H1 (cell line): ENCODE data around the gene ECI1. TPM values are rescaled to one million over a fixed set of nuclear protein-coding genes. Genes with fewer than 3 reads are reported as not detected.

Experiments
- CTCF ChIA-PET: fragments of 300-600 bp; sonication (Branson Sonifier 250); formaldehyde crosslinking; loops from one replicate; lab custom pipeline; 2021; ENCODE audit not compliant: partially characterized antibody; lab: Charles Lee
- POLR2A ChIA-PET: fragments of 300-600 bp; sonication (Branson Sonifier 250); formaldehyde crosslinking; loops from one replicate; lab custom pipeline; 2021; ENCODE audit warnings: inconsistent platforms; ENCODE audit not compliant: partially characterized antibody; lab: Charles Lee
- DNase-seq, 2 experiments: peaks; one replicate each; pipeline versions ENCODE4 v3.0.0 to v3.0.0-alpha.2; 2010 to 2022; ENCODE audit warnings: low spot score in 2 of 2, low read depth in 1 of 2, mixed read lengths in 1 of 2
- FAIRE-seq: peaks from 2 replicates; lab custom pipeline; 2011; peaks lifted over from hg19 to GRCh38; lab: Jason Lieb, UNC
- H2AFZ ChIP-seq: 2 replicates; pipeline ENCODE4 v1.8.1; 2012; ENCODE audit warnings: low read length, inconsistent platforms
- H2AK5ac ChIP-seq: 2 replicates; pipeline ENCODE4 v1.6.1; 2013; ENCODE audit warnings: low read depth, low read length
- H2BK120ac ChIP-seq: replicated peaks from 2 replicates; pipeline ENCODE3; 2013; ENCODE audit warnings: low read depth, low read length, inconsistent platforms
- H2BK12ac ChIP-seq: 2 replicates; pipeline ENCODE4 v1.6.1; 2013; ENCODE audit warnings: low read depth, low read length
- H2BK15ac ChIP-seq: 2 replicates; pipeline ENCODE4 v1.6.1; 2013; ENCODE audit warnings: low read length
- H2BK20ac ChIP-seq: 2 replicates; pipeline ENCODE4 v1.6.1; 2013; ENCODE audit warnings: low read length
- H2BK5ac ChIP-seq: 2 replicates; pipeline ENCODE4 v1.6.1; 2013; ENCODE audit warnings: low read depth, low read length
- H3K14ac ChIP-seq: 2 replicates; pipeline ENCODE4 v1.6.1; 2013; ENCODE audit warnings: inconsistent platforms; ENCODE audit not compliant: insufficient read length
- H3K18ac ChIP-seq: 2 replicates; pipeline ENCODE4 v1.6.1; 2013; ENCODE audit warnings: low read length; ENCODE audit errors: extremely low read depth
- H3K23ac ChIP-seq: 2 replicates; pipeline ENCODE4 v1.6.1; 2013; ENCODE audit warnings: inconsistent platforms; ENCODE audit not compliant: insufficient read length
- H3K23me2 ChIP-seq: 2 replicates; pipeline ENCODE4 v1.6.1; 2013; ENCODE audit warnings: low read depth, low read length
- H3K27ac ChIP-seq: 2 replicates; pipeline ENCODE4 v1.6.1; 2011; ENCODE audit warnings: low read depth, low read length, inconsistent platforms
- H3K27me3 ChIP-seq, 4 experiments: replicated peaks in 1 of 4; 1 replicate in 1 of 4; 2 replicates in 3 of 4; pipeline versions ENCODE4 v1.6.1 to v1.8.1; 2011 to 2013; ENCODE audit warnings: low read length in 3 of 4, mild to moderate bottlenecking in 3 of 4, inconsistent platforms in 2 of 4, mixed read lengths in 2 of 4, moderate library complexity in 1 of 4; ENCODE audit not compliant: control insufficient read depth in 3 of 4, insufficient read depth in 3 of 4; ENCODE audit errors: extremely low read depth in 1 of 4
- H3K36me3 ChIP-seq, 4 experiments: 2 replicates each; pipeline versions ENCODE4 v1.6.1 to v1.8.1; 2011 to 2013; ENCODE audit warnings: mild to moderate bottlenecking in 4 of 4, low read length in 3 of 4, moderate library complexity in 2 of 4, control low read depth in 1 of 4, inconsistent platforms in 1 of 4; ENCODE audit not compliant: insufficient read depth in 4 of 4, control insufficient read depth in 2 of 4
- H3K4ac ChIP-seq: replicated peaks from 2 replicates; pipeline ENCODE3; 2013; ENCODE audit warnings: low read length, low read depth, mixed read lengths, inconsistent platforms; ENCODE audit not compliant: insufficient read length
- H3K4me1 ChIP-seq, 4 experiments: replicated peaks in 1 of 4; 1 replicate in 1 of 4; 2 replicates in 3 of 4; pipeline versions ENCODE4 v1.6.1 to v1.8.1; 2011 to 2013; ENCODE audit warnings: low read length in 3 of 4, inconsistent platforms in 2 of 4, mixed read lengths in 1 of 4; ENCODE audit not compliant: insufficient read depth in 4 of 4, control insufficient read depth in 3 of 4
- H3K4me2 ChIP-seq, 2 experiments: 2 replicates each; pipeline versions ENCODE4 v1.6.1 to v1.8.1; 2011 to 2013; ENCODE audit warnings: low read depth in 2 of 2, low read length in 2 of 2, control low read depth in 1 of 2, inconsistent platforms in 1 of 2, mild to moderate bottlenecking in 1 of 2; ENCODE audit not compliant: insufficient read depth in 1 of 2
- H3K4me3 ChIP-seq, 4 experiments: fragments of 200-600, 300-600 bp in 1 of 4; sonication (generic), shearing (Covaris generic), sonication (Bioruptor Twin) in 1 of 4; 2 replicates each; pipeline versions ENCODE4 v1.5.1 to v1.8.1; 2011 to 2016; ENCODE audit warnings: low read length in 4 of 4, low read depth in 3 of 4, control low read depth in 2 of 4, inconsistent platforms in 2 of 4, mild to moderate bottlenecking in 2 of 4, mixed read lengths in 1 of 4, moderate library complexity in 1 of 4; ENCODE audit not compliant: insufficient read depth in 2 of 4; ENCODE audit errors: extremely low read depth in 1 of 4
- H3K56ac ChIP-seq: replicated peaks from 2 replicates; pipeline ENCODE3; 2013; ENCODE audit warnings: low read depth, mild to moderate bottlenecking, mixed read lengths, low read length, inconsistent platforms; ENCODE audit not compliant: insufficient read length
- H3K79me1 ChIP-seq: 2 replicates; pipeline ENCODE4 v1.6.1; 2013; ENCODE audit warnings: low read depth, low read length, control low read depth
- H3K79me2 ChIP-seq, 2 experiments: 2 replicates each; pipeline versions ENCODE4 v1.6.1 to v1.8.1; 2012 to 2013; ENCODE audit warnings: low read length in 2 of 2, mild to moderate bottlenecking in 2 of 2, inconsistent platforms in 1 of 2; ENCODE audit not compliant: insufficient read depth in 2 of 2, control insufficient read depth in 1 of 2
- H3K9ac ChIP-seq, 4 experiments: replicated peaks in 1 of 4; 1 replicate in 1 of 4; 2 replicates in 3 of 4; pipeline versions ENCODE4 v1.6.1 to v1.8.1; 2011 to 2013; ENCODE audit warnings: low read depth in 3 of 4, low read length in 3 of 4, control low read depth in 2 of 4, mild to moderate bottlenecking in 2 of 4, moderate library complexity in 2 of 4, inconsistent platforms in 1 of 4; ENCODE audit errors: extremely low read depth in 1 of 4
- H3K9me3 ChIP-seq, 2 experiments: 2 replicates each; pipeline versions ENCODE4 v1.6.1 to v1.8.1; 2012 to 2013; ENCODE audit warnings: mild to moderate bottlenecking in 2 of 2, moderate library complexity in 2 of 2, control low read depth in 1 of 2, inconsistent platforms in 1 of 2, low read depth in 1 of 2, low read length in 1 of 2, mixed read lengths in 1 of 2; ENCODE audit not compliant: insufficient read depth in 2 of 2
- H4K20me1 ChIP-seq, 2 experiments: replicated peaks in 1 of 2; 2 replicates each; pipeline versions ENCODE3 to v1.8.1; 2011 to 2013; ENCODE audit warnings: inconsistent platforms in 2 of 2, low read length in 2 of 2, mild to moderate bottlenecking in 1 of 2; ENCODE audit not compliant: insufficient read depth in 2 of 2, control insufficient read depth in 1 of 2
- H4K5ac ChIP-seq: 2 replicates; pipeline ENCODE4 v1.6.1; 2013; ENCODE audit warnings: low read length, low read depth, mixed read lengths, inconsistent platforms; ENCODE audit not compliant: insufficient read length
- H4K8ac ChIP-seq: 2 replicates; pipeline ENCODE4 v1.8.0; 2013; ENCODE audit warnings: mild to moderate bottlenecking, moderate library complexity, low read length, inconsistent platforms; ENCODE audit not compliant: insufficient read depth; ENCODE audit errors: extremely low read depth
- H4K91ac ChIP-seq: replicated peaks from 2 replicates; pipeline ENCODE3; 2013; ENCODE audit warnings: low read length, mixed read lengths, inconsistent platforms; ENCODE audit not compliant: insufficient read length
- CBX5 ChIP-seq: fragments of 300-800, 300-1000 bp; sonication (generic); IDR thresholded peaks from 2 replicates; pipeline ENCODE4 v1.7.1; 2016; ENCODE audit warnings: antibody characterized with exemption, low read length, low read depth
- HDAC6 ChIP-seq: IDR thresholded peaks from one replicate; pipeline ENCODE4 v1.7.1; 2012; ENCODE audit warnings: low read depth, mild to moderate bottlenecking, inconsistent platforms, low read length, moderate library complexity
- RFX5 ChIP-seq: IDR thresholded peaks from 2 replicates; pipeline ENCODE4 v1.6.1; 2011; ENCODE audit warnings: low read depth, low read length, improper control_type of control experiment, borderline replicate concordance
- RNF2 ChIP-seq: fragments of 200-900, 300-1000 bp; sonication (generic); IDR thresholded peaks from 2 replicates; pipeline ENCODE4 v1.7.1; 2016; ENCODE audit warnings: borderline replicate concordance, low read depth, mild to moderate bottlenecking, antibody characterized with exemption, low read length; ENCODE audit not compliant: poor library complexity, severe bottlenecking; ENCODE audit errors: missing control alignments
- SAP30 ChIP-seq: fragments of 300-600 bp; sonication (generic); IDR thresholded peaks from 2 replicates; pipeline ENCODE4 v1.7.1; 2012; ENCODE audit warnings: low read length, moderate library complexity, mild to moderate bottlenecking, inconsistent platforms; ENCODE audit not compliant: insufficient read depth, insufficient replicate concordance
- SP1 ChIP-seq: IDR thresholded peaks from 2 replicates; pipeline ENCODE4 v1.6.1; 2011; ENCODE audit warnings: low read depth, low read length
- TBP ChIP-seq: IDR thresholded peaks from 2 replicates; pipeline ENCODE4 v1.6.1; 2011; ENCODE audit warnings: low read depth, low read length, improper control_type of control experiment
- TCF12 ChIP-seq: IDR thresholded peaks from 2 replicates; pipeline ENCODE4 v1.6.1; 2011; ENCODE audit warnings: low read depth, mild to moderate bottlenecking, low read length
- WGBS, 2 experiments: shearing (Covaris generic) in 1 of 2; methylation state at CpG; one replicate each; pipeline versions ENCODE4 v1.1.6 to v1.1.7; 2013 to 2015; ENCODE audit warnings: low lambda C conversion rate in 2 of 2, mixed read lengths in 2 of 2, inconsistent platforms in 1 of 2, low coverage in 1 of 2, missing lambda C conversion rate in 1 of 2; ENCODE audit not compliant: insufficient replicate concordance in 2 of 2, insufficient coverage in 1 of 2, insufficient read length in 1 of 2; ENCODE audit errors: extremely low coverage in 1 of 2, missing lambda C conversion rate in 1 of 2; 5-methylcytosine and 5-hydroxymethylcytosine counted together
- polyA plus RNA-seq, 7 experiments: library from polyadenylated mRNA; depleted of rRNA in 3 of 7; stranded (reverse) in 5 of 7; unstranded in 2 of 7; fragments of >200 nt in 5 of 7; fragments of 200-250 nt in 2 of 7; gene quantifications; 1 replicate in 5 of 7; 2 replicates in 1 of 7; 4 replicates in 1 of 7; pipeline versions ENCODE4 v1.2.1 to v1.2.3, GENCODE V29; 2011 to 2013; ENCODE audit warnings: missing spikeins in 2 of 7, mixed read lengths in 2 of 7
- total RNA-seq: library from RNA; stranded (reverse); fragmentation: NEBNext Ultra II Directional; extraction: Animal tissue kit (Norgen Biotek cat#: 25700); gene quantifications from 2 replicates; pipeline ENCODE4 v1.2.1, GENCODE V29; 2021

ECI1 gene
- total and polyA plus RNA-seq, 2 of the 8 experiments (the other 6 are each of a cell fraction or from before 2014, with no cell fraction given) = 79.5 to 151 TPM

- H4K91ac ChIP-seq = no peak overlapping the region
- no peaks in the 10 kb centered on the region; a peak in 1 of 7 replicates for H3K4me1 ChIP-seq
- no peaks in the 10 kb centered on the region for H3K79me2 ChIP-seq
- ChIA-PET POLR2A (interaction anchor here (1.1 to 3.6 kb wide), 10 partner anchors 9 to 324 kb away, joined by 3 to 29 read pairs (median 4); partner anchors contain the start of genes ECI1 and TRAF7), CTCF (interaction anchor here (0.7 to 4.8 kb wide), 21 partner anchors 9 to 222 kb away, joined by 3 to 30 read pairs (median 4); partner anchors contain the start of genes ABCA3 and TBC1D24)
- H2AFZ ChIP-seq = no peak overlapping the region
- H2BK20ac ChIP-seq = no peak overlapping the region
- H3K23me2 ChIP-seq = no peaks in the 10 kb centered on the region
- no peak overlapping the region for H3K56ac ChIP-seq
- H3K27me3 ChIP-seq = no peaks in the 10 kb centered on the region
- no peak overlapping the region for H3K14ac ChIP-seq
- H2BK5ac ChIP-seq = no peak overlapping the region
- H2BK12ac ChIP-seq = 0 out of 2 replicates have a peak overlapping the region, but pooled peaks have one; percentile 3
- no peak overlapping the region for H2BK15ac ChIP-seq
- H3K4ac ChIP-seq = no peak overlapping the region
- no peak overlapping the region for H3K23ac ChIP-seq
- DNase-seq = no peak
- WGBS, 2 experiments = 91% methylated on average over 26 of the region's 26 CpGs; no CpG with 5 or more reads in 1 of the 2 experiments
- FAIRE-seq = no peak
- H3K18ac ChIP-seq = no peak overlapping the region
- H3K4me3 ChIP-seq = no peak overlapping the region
- H3K4me2 ChIP-seq = no peak overlapping the region
- no peaks in the 10 kb centered on the region for H3K36me3 ChIP-seq
- no peak overlapping the region for H2BK120ac ChIP-seq
- peaks cover 2 to 3% of the 10 kb centered on the region in 2 experiments for H4K20me1 ChIP-seq
- no peak overlapping the region for H3K9ac ChIP-seq
- no peaks in the 10 kb centered on the region for H3K9me3 ChIP-seq
- H3K79me1 ChIP-seq = no peaks in the 10 kb centered on the region
- no peak overlapping the region for H4K5ac ChIP-seq
- TF ChIP-seq TCF12 = no peak
- TF ChIP-seq HDAC6 = no peak
- TF ChIP-seq SP1 = no peak
- TF ChIP-seq RFX5 = no peak
- no peak for TF ChIP-seq SAP30
- TF ChIP-seq CBX5 = no peak
- TF ChIP-seq TBP = no peak
- TF ChIP-seq RNF2 = no peak
- H3K27ac ChIP-seq = no peak overlapping the region
- H4K8ac ChIP-seq = no peak overlapping the region
- H2AK5ac ChIP-seq = no peak overlapping the region
Measured at GRCh38 chr16:2278956-2279800, 27.8 kb upstream of the ECI1 start.
